Tibial artery (tissue), 4 donors: ENCODE results near the gene PPA2.

Source experiments
- DNase-seq, 2 donors: peaks; one replicate each; pipeline ENCODE4 v3.0.0-alpha.2; 2019
- H3K27ac ChIP-seq, 2 donors: fragments of 200-600 bp; sonication (generic) in 1 of 2; 1 replicate in 1 of 2; 2 replicates in 1 of 2; pipeline ENCODE4 v1.5.1; 2018 to 2019; ENCODE audit warnings: mild to moderate bottlenecking in 1 of 2
- H3K27me3 ChIP-seq, 2 donors: fragments of 200-600 bp; sonication (generic) in 1 of 2; one replicate each; pipeline versions ENCODE4 v1.5.1 to v1.6.0; 2016 to 2019
- H3K36me3 ChIP-seq, 3 donors: fragments of 200-600 bp; sonication (generic) in 2 of 3; one replicate each; pipeline ENCODE4 v1.5.1; 2016 to 2019; ENCODE audit warnings: mild to moderate bottlenecking in 2 of 3
- H3K4me1 ChIP-seq, 4 donors: fragments of 200-600 bp; sonication (generic) in 2 of 4; 1 replicate in 3 of 4; 2 replicates in 1 of 4; pipeline ENCODE4 v1.5.1; 2016 to 2019
- H3K4me3 ChIP-seq, 2 donors: fragments of 200-600 bp; sonication (generic) in 1 of 2; 1 replicate in 1 of 2; 2 replicates in 1 of 2; pipeline ENCODE4 v1.5.1; 2018 to 2019; ENCODE audit warnings: mild to moderate bottlenecking in 2 of 2
- H3K9me3 ChIP-seq, 3 donors: fragments of 200-600 bp; sonication (generic) in 1 of 3; one replicate each; pipeline ENCODE4 v1.5.1; 2016 to 2019
- intact Hi-C: fragments of 100-400 bp; cut with DNase I; formaldehyde crosslinking; loops from one replicate; pipeline ENCODE4 v1.15.0; 2023; ENCODE audit warnings: low total_unique reads
- TF ChIP-seq, protein P1 (sequence below), 2 experiments: fragments of 200-600 bp in 1 of 2; fragments of 450-650 bp in 1 of 2; IDR thresholded peaks; one replicate each; pipeline ENCODE4 v1.5.1; 2017 to 2019; ENCODE audit warnings: antibody characterized with exemption in 2 of 2, mild to moderate bottlenecking in 1 of 2, moderate library complexity in 1 of 2

Gene PPA2

DNA sequence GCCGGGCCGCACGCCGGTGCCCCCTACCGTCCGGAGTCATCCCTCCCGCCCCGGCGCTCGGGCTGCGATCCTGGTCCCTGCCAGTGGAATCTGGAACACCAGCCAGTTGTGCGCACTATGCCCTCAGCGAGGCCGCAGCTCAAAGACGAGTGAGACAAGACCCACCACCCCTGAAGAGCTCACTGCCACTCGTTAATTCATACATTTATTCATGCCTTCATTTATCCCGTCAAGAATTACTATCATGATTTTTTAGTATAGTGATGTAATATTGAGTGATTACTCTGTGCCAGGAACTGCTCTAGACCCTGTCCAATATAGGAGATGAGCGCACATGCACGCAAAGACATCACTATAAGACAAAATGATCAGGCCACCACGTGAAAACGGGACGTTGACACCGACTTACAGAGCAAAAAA, 247 bp upstream of the PPA2 start:
- Histone ChIP-seq H3K4me3 (peak overlapping the region; percentile 88 to 94), H3K36me3 (no peaks in the 10 kb centered on the region), H3K27ac (peak overlapping the region; percentile 98), H3K4me1 (peaks cover 0 to 20% (median 13%) of the 10 kb centered on the region in 4 donors), H3K27me3 (no peaks in the 10 kb centered on the region), H3K9me3 (no peaks in the 10 kb centered on the region)
- intact Hi-C loops: no loop called here
- peak; percentile 80 to 92 for DNase-seq
- TF ChIP-seq, protein P1, sequence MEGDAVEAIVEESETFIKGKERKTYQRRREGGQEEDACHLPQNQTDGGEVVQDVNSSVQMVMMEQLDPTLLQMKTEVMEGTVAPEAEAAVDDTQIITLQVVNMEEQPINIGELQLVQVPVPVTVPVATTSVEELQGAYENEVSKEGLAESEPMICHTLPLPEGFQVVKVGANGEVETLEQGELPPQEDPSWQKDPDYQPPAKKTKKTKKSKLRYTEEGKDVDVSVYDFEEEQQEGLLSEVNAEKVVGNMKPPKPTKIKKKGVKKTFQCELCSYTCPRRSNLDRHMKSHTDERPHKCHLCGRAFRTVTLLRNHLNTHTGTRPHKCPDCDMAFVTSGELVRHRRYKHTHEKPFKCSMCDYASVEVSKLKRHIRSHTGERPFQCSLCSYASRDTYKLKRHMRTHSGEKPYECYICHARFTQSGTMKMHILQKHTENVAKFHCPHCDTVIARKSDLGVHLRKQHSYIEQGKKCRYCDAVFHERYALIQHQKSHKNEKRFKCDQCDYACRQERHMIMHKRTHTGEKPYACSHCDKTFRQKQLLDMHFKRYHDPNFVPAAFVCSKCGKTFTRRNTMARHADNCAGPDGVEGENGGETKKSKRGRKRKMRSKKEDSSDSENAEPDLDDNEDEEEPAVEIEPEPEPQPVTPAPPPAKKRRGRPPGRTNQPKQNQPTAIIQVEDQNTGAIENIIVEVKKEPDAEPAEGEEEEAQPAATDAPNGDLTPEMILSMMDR (IDR thresholded peaks at IDR 0.05): peak; percentile 74 to 95

DNA sequence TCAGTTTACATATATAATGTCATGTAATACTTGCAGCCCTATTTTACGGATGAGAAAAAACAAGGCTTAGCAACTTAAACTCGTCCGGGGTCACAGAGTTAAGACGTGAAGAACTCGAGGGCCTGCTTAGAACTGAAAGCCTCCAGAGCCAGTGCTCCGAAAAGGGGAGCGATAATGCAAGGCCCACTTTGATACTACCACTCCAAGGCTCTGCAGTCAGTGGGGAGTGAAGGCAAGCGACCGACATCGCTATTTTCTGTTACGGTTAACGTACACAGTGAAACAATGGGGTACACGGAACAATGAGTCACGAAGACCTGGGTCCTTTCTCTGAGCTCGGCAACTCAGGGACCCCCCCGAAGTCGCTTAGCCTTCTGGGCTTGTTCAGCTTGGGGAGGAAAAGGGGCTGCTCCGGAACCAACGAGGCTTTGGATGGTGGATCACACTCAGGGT, 965 bp downstream of the PPA2 start:
- Histone ChIP-seq H3K4me1 (peaks cover 0 to 23% (median 16%) of the 10 kb centered on the region in 4 donors), H3K36me3 (no peaks in the 10 kb centered on the region), H3K27ac (peak overlapping the region; percentile 98), H3K9me3 (no peaks in the 10 kb centered on the region), H3K27me3 (no peaks in the 10 kb centered on the region), H3K4me3 (peak overlapping the region; percentile 88 to 94)
- no peak for DNase-seq
- TF ChIP-seq, protein P1 (IDR thresholded peaks at IDR 0.05): no peak
- intact Hi-C loops: loop anchor here (1.0 kb wide), 1 partner anchor 326 kb away; no protein-coding TSS in a partner anchor

DNA sequence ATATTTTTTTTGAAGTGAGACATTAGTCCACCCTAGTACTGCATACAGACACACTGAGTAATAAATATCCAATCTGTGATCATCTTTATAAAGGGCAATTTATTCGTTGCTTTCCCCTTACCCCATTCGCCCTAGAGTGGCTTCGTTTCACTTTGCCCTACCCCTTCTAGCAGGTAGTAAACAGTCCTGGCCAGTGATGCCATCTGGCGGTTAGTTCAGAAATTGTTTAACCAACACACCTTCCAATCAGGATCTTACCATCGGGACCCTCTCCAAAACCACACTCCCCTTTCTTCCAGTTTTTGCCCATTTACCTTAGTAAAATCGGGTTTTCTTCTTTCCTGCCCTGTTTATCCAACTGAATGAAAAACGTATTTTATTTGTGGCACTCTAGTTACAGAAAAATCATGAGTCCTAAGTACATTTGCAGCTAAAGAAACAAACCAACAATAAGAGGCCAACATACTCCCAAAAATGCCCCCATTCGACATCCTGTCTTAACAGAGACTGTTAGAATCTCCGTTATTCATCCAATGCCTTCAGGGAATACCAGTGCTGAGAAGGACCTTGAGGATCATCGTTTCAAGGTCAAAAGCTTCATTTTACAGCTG, 2.2 kb downstream of the PPA2 start:
- DNase-seq: peak; percentile 59 to 70
- Histone ChIP-seq H3K36me3 (peaks cover 0 to 7% (median under 1%) of the 10 kb centered on the region in 3 donors), H3K9me3 (no peaks in the 10 kb centered on the region), H3K27ac (peak overlapping the region; percentile 98), H3K4me3 (peak overlapping the region; percentile 7 to 88), H3K4me1 (peaks cover 0 to 28% (median 16%) of the 10 kb centered on the region in 4 donors), H3K27me3 (no peaks in the 10 kb centered on the region)
- intact Hi-C loops: no loop called here
- TF ChIP-seq, protein P1 (IDR thresholded peaks at IDR 0.05): peak; percentile 70

DNA sequence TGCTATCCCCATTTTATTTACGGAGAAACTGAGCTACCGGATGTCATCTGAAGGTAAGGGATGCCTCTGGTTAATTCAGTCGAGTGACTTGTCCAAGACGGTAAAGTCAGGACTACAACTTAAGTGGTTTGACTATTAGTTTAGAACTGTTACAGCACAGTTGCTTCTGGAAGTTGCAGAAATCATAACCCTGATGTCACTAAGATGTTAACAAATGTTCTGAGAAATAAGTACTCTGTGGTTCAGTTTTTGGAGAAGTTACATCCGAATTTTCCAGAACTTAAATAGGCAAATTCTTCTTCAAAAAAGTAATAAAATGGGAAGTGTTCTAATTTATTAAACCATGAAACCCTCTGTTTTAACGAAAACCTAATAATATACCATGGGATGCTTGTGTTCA, 3.1 kb downstream of the PPA2 start:
- H3K27me3 ChIP-seq: no peaks in the 10 kb centered on the region
- TF ChIP-seq, protein P1 (IDR thresholded peaks at IDR 0.05): no peak
- peaks cover 0 to 11% (median 4%) of the 10 kb centered on the region in 3 donors for H3K36me3 ChIP-seq
- H3K9me3 ChIP-seq: no peaks in the 10 kb centered on the region
- H3K4me1 ChIP-seq: peaks cover 0 to 28% (median 16%) of the 10 kb centered on the region in 4 donors
- no peak overlapping the region for H3K4me3 ChIP-seq
- H3K27ac ChIP-seq: no peak overlapping the region
- DNase-seq: no peak
- intact Hi-C loops: no loop called here

DNA sequence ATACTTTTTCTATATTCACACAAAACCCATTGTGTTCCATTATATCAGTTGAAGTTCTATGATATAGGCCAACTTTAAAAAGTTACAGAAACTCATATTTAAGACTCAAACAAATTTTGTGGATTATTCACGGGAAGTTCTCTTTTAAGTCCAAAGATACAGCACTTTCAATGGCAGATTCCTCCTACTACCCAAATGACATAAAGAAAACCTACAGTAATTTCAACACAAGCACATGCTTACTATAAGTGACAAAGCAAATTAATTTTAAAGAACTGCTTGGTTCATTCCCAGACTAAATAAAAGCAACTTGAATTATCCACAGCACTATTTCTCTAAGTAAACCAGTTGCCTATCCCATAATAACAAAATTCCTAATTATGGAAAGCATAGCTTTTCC, 4.1 kb downstream of the PPA2 start:
- DNase-seq: no peak
- intact Hi-C loops: no loop called here
- H3K4me1 ChIP-seq: peaks cover 0 to 28% (median 16%) of the 10 kb centered on the region in 4 donors
- H3K27ac ChIP-seq: no peak overlapping the region
- H3K27me3 ChIP-seq: no peaks in the 10 kb centered on the region
- no peaks in the 10 kb centered on the region for H3K9me3 ChIP-seq
- no peak overlapping the region for H3K4me3 ChIP-seq
- TF ChIP-seq, protein P1 (IDR thresholded peaks at IDR 0.05): no peak
- H3K36me3 ChIP-seq: peaks cover 0 to 15% (median 4%) of the 10 kb centered on the region in 3 donors
